Lung (tissue), 12 donors: ENCODE results near the gene CRYZ. TPM values are rescaled to one million over a fixed set of nuclear protein-coding genes. Genes with fewer than 3 reads are reported as not detected.

Experiments used
- ATAC-seq: fragments of 200-7000 bp; cut with Tn5 transposase; one replicate; pipeline ENCODE4 v1.9.1; 2020; ENCODE audit warnings: moderate number of reproducible peaks; ENCODE audit not compliant: insufficient read depth, low FRiP score
- DNase-seq, 3 donors: peaks; one replicate each; pipeline ENCODE4 v3.0.0-alpha.2; 2013 to 2017
- H3K27ac ChIP-seq, 2 donors: one replicate each; pipeline ENCODE4 v1.5.1; 2013; ENCODE audit warnings: mild to moderate bottlenecking in 2 of 2, moderate library complexity in 2 of 2, control low read depth in 1 of 2, inconsistent platforms in 1 of 2, low read depth in 1 of 2, low read length in 1 of 2
- H3K27me3 ChIP-seq, 3 donors: one replicate each; pipeline ENCODE4 v1.5.1; 2013; ENCODE audit warnings: low read length in 2 of 3; ENCODE audit not compliant: control insufficient read depth in 3 of 3, insufficient read depth in 3 of 3
- H3K36me3 ChIP-seq, 4 donors: one replicate each; pipeline ENCODE4 v1.5.1; 2013; ENCODE audit warnings: low read length in 4 of 4, mild to moderate bottlenecking in 1 of 4, moderate library complexity in 1 of 4; ENCODE audit not compliant: control insufficient read depth in 4 of 4, insufficient read depth in 4 of 4
- H3K4me1 ChIP-seq, 5 donors: one replicate each; pipeline ENCODE4 v1.5.1; 2013; ENCODE audit warnings: low read length in 5 of 5, mild to moderate bottlenecking in 2 of 5, moderate library complexity in 1 of 5; ENCODE audit not compliant: control insufficient read depth in 5 of 5, insufficient read depth in 5 of 5
- H3K4me3 ChIP-seq: one replicate; pipeline ENCODE4 v1.5.1; 2013; ENCODE audit warnings: mild to moderate bottlenecking, control low read depth, moderate library complexity
- H3K9ac ChIP-seq, 2 donors: one replicate each; pipeline ENCODE4 v1.5.1; 2013; ENCODE audit warnings: low read length in 2 of 2, control low read depth in 1 of 2; ENCODE audit not compliant: insufficient read depth in 1 of 2
- H3K9me3 ChIP-seq, 4 donors: one replicate each; pipeline ENCODE4 v1.5.1; 2013; ENCODE audit warnings: low read length in 3 of 4, mild to moderate bottlenecking in 1 of 4, moderate library complexity in 1 of 4; ENCODE audit not compliant: control insufficient read depth in 4 of 4, insufficient read depth in 3 of 4
- CTCF ChIP-seq: IDR thresholded peaks from 2 replicates; pipeline ENCODE4 v1.5.1; 2012; ENCODE audit warnings: mild to moderate bottlenecking; ENCODE audit errors: control extremely low read depth, extremely low read depth
- WGBS, 2 donors: extraction: QIAGEN DNeasy Blood & Tissue Kit; methylation state at CpG; one replicate each; pipeline ENCODE4 v1.1.7; 2013; 5-methylcytosine and 5-hydroxymethylcytosine counted together
- polyA plus RNA-seq, 2 donors: library from polyadenylated mRNA; stranded (reverse); fragments of 200-250 nt; gene quantifications; one replicate each; pipeline ENCODE4 v1.2.1, GENCODE V29; 2013
- total RNA-seq, 2 donors: library from RNA; depleted of rRNA in 1 of 2; stranded (reverse); fragments of >200 nt in 1 of 2; gene quantifications; one replicate each; pipeline ENCODE4 v1.2.1, GENCODE V29; 2014 to 2021
- donor health status: control.
- donor health status: control.
- donor health status: Bipolar disorder and iron deficiency.
- donor health status: healthy.
- donor health status: DM: yes; HTN: yes; CAD: no.

CRYZ gene
- total and polyA plus RNA-seq, 4 donors = 10.9 to 55.9 (median 42.6) TPM

GRCh38 chr1:74731399-74732052 is 1.3 kb downstream of the CRYZ start:
- no peaks in the 10 kb centered on the region for H3K9me3 ChIP-seq
- DNase-seq = peak in 2 of 3 donors; percentile 22 to 25
- ATAC-seq = no peak
- no peaks in the 10 kb centered on the region for H3K27me3 ChIP-seq
- no peak overlapping the region for H3K9ac ChIP-seq
- H3K27ac ChIP-seq = no peak overlapping the region
- TF ChIP-seq CTCF = no peak
- peaks cover 2 to 23% (median 19%) of the 10 kb centered on the region in 5 donors for H3K4me1 ChIP-seq
- WGBS, 2 donors = 61 to 76% methylated on average over 11 of the region's 11 CpGs
- H3K36me3 ChIP-seq = no peaks in the 10 kb centered on the region
- H3K4me3 ChIP-seq = no peak overlapping the region

GRCh38 chr1:74729741-74730478 is 2.9 kb downstream of the CRYZ start:
- Histone ChIP-seq H3K27ac (no peak overlapping the region), H3K36me3 (peaks cover 0 to 3% (median 0%) of the 10 kb centered on the region in 4 donors), H3K9ac (no peak overlapping the region), H3K9me3 (peaks cover 0 to 3% (median 0%) of the 10 kb centered on the region in 4 donors), H3K4me1 (peaks cover 2 to 21% (median 19%) of the 10 kb centered on the region in 5 donors), H3K4me3 (no peak overlapping the region), H3K27me3 (no peaks in the 10 kb centered on the region)
- DNase-seq = peak in 1 of 3 donors; percentile 1
- ATAC-seq = no peak
- 86 to 94% methylated on average over 6 of the region's 6 CpGs for WGBS, 2 donors
- TF ChIP-seq CTCF = no peak

GRCh38 chr1:74728736-74729135 is 4.1 kb downstream of the CRYZ start:
- no peak overlapping the region for H3K9ac ChIP-seq
- H3K4me1 ChIP-seq = peaks cover 0 to 9% (median 8%) of the 10 kb centered on the region in 5 donors
- H3K27me3 ChIP-seq = no peaks in the 10 kb centered on the region
- WGBS, 2 donors = 67 to 86% methylated on average over 3 of the region's 3 CpGs
- TF ChIP-seq CTCF = no peak
- H3K27ac ChIP-seq = no peak overlapping the region
- no peak overlapping the region for H3K4me3 ChIP-seq
- peaks cover 0 to 3% (median 0%) of the 10 kb centered on the region in 4 donors for H3K9me3 ChIP-seq
- peak in 1 of 3 donors; percentile 22 for DNase-seq
- no peak for ATAC-seq
- H3K36me3 ChIP-seq = peaks cover 0 to 3% (median 0%) of the 10 kb centered on the region in 4 donors
